ENCODE data around the gene AKAP13.
"Not testable (repeated sequence)": the region's sequence is repeated elsewhere in the genome, so short reads cannot be mapped to it uniquely, and the experiment has no call there.

DNA sequence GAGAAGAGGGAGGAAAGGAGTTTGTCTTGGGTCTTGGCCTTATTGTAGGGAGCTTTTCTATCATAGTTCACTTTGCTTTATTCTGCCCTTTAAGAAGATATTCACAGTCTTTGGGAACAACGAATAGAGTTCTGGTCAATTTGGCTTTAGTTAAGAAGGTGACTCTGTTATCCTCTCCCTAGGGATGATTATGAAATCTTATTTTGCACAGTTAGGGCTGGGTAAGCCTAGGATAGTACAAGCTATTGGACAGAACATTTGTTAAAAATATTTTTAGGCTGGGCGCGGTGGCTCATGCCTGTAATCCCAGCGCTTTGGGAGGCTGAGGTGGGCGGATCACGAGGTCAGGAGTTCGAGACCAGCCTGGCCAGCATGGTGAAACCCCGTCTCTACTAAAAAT is 61.5 kb downstream of the AKAP13 start:
- TF ChIP-seq SPI1 (IDR thresholded peaks at IDR 0.05; ENCODE audit: low read depth, low read length); POLR2AphosphoS5 (IDR thresholded peaks at IDR 0.05; ENCODE audit: low read depth, low read length); POLR2A (IDR thresholded peaks at IDR 0.05; ENCODE audit: low read depth, low read length); TAF1 (IDR thresholded peaks at IDR 0.05; ENCODE audit: low read depth, low read length); POU2F2 (IDR thresholded peaks at IDR 0.05; ENCODE audit: low read depth, low read length); PAX5 (IDR thresholded peaks at IDR 0.05; ENCODE audit: insufficient read depth, low read length, severe bottlenecking): not testable (repeated sequence)

All from GM12891 (cell line).